ACC112 (cell line): ENCODE measurements around the gene DCPS.
"Not testable (repeated sequence)": the region's sequence is repeated elsewhere in the genome, so short reads cannot be mapped to it uniquely, and the experiment has no call there.

ENCODE experiments used
- H2AFZ ChIP-seq: fragments of 200-600 bp; sonication (generic); one replicate; pipeline ENCODE4 v1.6.0; 2017; ENCODE audit warnings: antibody characterized with exemption, low read length; ENCODE audit not compliant: unreplicated experiment
- H3K27ac ChIP-seq: fragments of 200-600 bp; sonication (generic); 2 replicates; pipeline ENCODE4 v1.5.1; 2014; ENCODE audit warnings: low read depth, mild to moderate bottlenecking, antibody characterized with exemption, low read length, moderate library complexity
- H3K27me3 ChIP-seq: fragments of 200-600 bp; sonication (generic); 2 replicates; pipeline ENCODE4 v1.6.1; 2014; ENCODE audit warnings: mild to moderate bottlenecking, antibody characterized with exemption, low read length, moderate library complexity, mixed read lengths; ENCODE audit not compliant: insufficient read depth
- H3K36me3 ChIP-seq: fragments of 200-600 bp; sonication (generic); 2 replicates; pipeline ENCODE4 v1.6.1; 2016; ENCODE audit warnings: mild to moderate bottlenecking, antibody characterized with exemption, low read length, moderate library complexity, mixed read lengths; ENCODE audit not compliant: insufficient read depth
- H3K4me1 ChIP-seq: fragments of 200-600 bp; sonication (generic); one replicate; pipeline ENCODE4 v1.6.1; 2016; ENCODE audit warnings: low read length, mixed read lengths; ENCODE audit not compliant: insufficient read depth, unreplicated experiment, control insufficient read depth
- H3K4me3 ChIP-seq: fragments of 200-600 bp; sonication (generic); 2 replicates; pipeline ENCODE4 v1.5.1; 2014; ENCODE audit warnings: mild to moderate bottlenecking, low read depth, low read length
- H3K79me2 ChIP-seq: fragments of 200-600 bp; sonication (generic); one replicate; pipeline ENCODE4 v1.6.0; 2016; ENCODE audit warnings: low read length; ENCODE audit not compliant: control insufficient read depth, unreplicated experiment, insufficient read depth

DCPS gene

DNA sequence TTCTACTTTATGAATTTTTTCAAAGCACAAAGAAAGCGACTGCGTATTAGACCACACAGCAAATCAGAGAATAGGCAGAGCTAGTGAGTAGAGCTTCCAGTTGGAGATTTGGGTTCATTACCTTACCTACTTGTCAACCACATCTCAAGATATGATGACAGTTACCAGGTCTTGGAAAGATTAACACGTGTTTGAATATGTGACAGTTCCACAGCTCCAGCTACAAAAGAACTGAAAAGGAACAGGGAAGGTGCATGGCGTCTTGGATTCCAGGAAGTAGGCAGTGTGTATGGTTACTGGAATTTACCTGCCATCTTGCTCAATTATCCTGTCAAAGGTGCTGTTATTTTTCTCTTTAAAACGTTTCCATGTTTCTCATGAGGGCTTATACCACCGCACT, 15.6 kb upstream of the DCPS start:
- H3K36me3 ChIP-seq = no peaks in the 10 kb centered on the region

GRCh38 chr11:126290887-126291286, 13.0 kb upstream of the DCPS start:
- Histone ChIP-seq H3K27me3 (no peaks in the 10 kb centered on the region), H2AFZ (no peak overlapping the region), H3K79me2 (peaks cover 4% of the 10 kb centered on the region), H3K27ac (no peak overlapping the region), H3K36me3 (peaks cover 5% of the 10 kb centered on the region; the same call in 1 of the 2 replicates), H3K4me1 (no peaks in the 10 kb centered on the region), H3K4me3 (no peak overlapping the region)

More for the DNA sequence above, 15.6 kb upstream of the DCPS start:
- no peaks in the 10 kb centered on the region for H3K4me1 ChIP-seq
- H2AFZ ChIP-seq = no peak overlapping the region
- H3K4me3 ChIP-seq = no peak overlapping the region
- H3K27ac ChIP-seq = no peak overlapping the region
- peaks cover 7% of the 10 kb centered on the region for H3K79me2 ChIP-seq
- no peaks in the 10 kb centered on the region for H3K27me3 ChIP-seq

DNA sequence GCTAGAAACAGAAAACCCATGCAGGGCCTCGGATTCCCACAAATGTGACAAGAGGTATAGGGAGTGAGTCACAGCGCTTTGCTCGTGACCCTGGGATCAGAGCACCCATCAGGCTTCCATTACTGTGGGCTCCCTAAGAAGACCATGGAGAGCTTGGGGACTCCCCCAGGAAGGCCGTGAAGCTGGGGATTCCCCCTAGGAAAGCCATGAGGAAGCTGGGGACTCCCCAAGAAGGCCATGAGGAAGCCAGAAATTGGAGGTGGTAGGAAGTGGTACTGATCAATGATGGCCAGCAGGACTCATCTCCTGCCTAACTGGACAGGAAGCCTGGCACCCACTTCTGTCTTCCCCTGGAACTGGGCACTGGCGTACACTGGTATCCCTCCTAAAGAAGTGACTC, 10.1 kb upstream of the DCPS start:
- Histone ChIP-seq H3K4me3 (no peak overlapping the region), H2AFZ (no peak overlapping the region), H3K36me3 (peaks cover 7% of the 10 kb centered on the region; the same call in 1 of the 2 replicates), H3K27ac (no peak overlapping the region), H3K27me3 (no peaks in the 10 kb centered on the region), H3K79me2 (no peaks in the 10 kb centered on the region), H3K4me1 (no peaks in the 10 kb centered on the region)

DNA sequence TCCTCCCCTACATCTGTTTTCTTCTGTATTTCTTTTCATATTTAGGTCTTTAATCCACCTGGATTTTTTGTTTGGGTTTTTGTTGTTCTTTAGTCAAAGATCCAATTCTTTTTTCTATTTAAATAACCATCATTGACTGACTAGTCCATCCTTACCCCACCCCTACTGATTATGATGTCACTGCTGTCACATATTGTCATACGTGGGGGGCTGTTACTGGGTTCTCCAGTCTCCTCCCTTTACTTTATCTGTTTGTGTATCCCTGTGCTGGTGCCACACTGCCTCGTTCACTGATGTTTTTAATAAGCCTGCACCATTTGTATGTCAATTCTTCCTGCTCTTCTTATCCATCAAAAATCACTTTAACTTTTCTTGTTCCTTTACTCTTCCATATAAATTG, 6.9 kb upstream of the DCPS start:
- H3K36me3 ChIP-seq = peaks cover 7% of the 10 kb centered on the region; the same call in 1 of the 2 replicates
- H2AFZ ChIP-seq = no peak overlapping the region
- H3K4me1 ChIP-seq = no peaks in the 10 kb centered on the region
- H3K27me3 ChIP-seq = no peaks in the 10 kb centered on the region
- H3K79me2 ChIP-seq = peaks cover 7% of the 10 kb centered on the region
- H3K27ac ChIP-seq = no peak overlapping the region
- no peak overlapping the region for H3K4me3 ChIP-seq

GRCh38 chr11:126304457-126305075, 706 bp downstream of the DCPS start:
- Histone ChIP-seq H3K4me3 (peak overlapping the region; percentile 89), H2AFZ (peak overlapping the region; percentile 87), H3K79me2 (peaks cover 18% of the 10 kb centered on the region), H3K27ac (peak overlapping the region; percentile 81; the same call in 1 of the 2 replicates), H3K36me3 (0 out of 2 replicates have a peak, but pooled peaks cover 2% of the 10 kb centered on the region), H3K4me1 (no peaks in the 10 kb centered on the region), H3K27me3 (no peaks in the 10 kb centered on the region)

DNA sequence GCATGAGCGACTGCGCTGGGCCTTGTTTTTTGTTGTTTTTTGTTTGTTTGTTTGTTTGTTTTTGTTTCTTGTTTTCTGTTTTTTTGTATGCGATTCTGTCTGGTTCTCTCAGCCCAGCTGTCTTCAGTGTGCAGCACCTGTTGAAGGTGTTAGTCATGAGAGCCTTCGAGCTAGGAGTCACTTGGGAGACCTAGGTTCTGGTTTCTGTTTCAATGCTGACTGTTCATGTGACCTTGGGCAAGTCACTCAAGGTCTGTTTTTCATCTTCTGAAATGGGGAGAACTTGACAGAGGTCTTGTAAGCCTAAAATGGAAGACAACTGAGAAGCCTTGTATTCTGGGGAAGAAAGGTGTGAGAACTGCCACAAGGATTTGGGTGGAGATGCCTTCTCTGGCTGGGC, 1.8 kb downstream of the DCPS start:
- Histone ChIP-seq H3K36me3 (0 out of 2 replicates have a peak, but pooled peaks cover 2% of the 10 kb centered on the region), H3K27me3 (no peaks in the 10 kb centered on the region), H3K4me1 (no peaks in the 10 kb centered on the region), H2AFZ (no peak overlapping the region), H3K27ac (no peak overlapping the region), H3K79me2 (peaks cover 18% of the 10 kb centered on the region), H3K4me3 (no peak overlapping the region)

DNA sequence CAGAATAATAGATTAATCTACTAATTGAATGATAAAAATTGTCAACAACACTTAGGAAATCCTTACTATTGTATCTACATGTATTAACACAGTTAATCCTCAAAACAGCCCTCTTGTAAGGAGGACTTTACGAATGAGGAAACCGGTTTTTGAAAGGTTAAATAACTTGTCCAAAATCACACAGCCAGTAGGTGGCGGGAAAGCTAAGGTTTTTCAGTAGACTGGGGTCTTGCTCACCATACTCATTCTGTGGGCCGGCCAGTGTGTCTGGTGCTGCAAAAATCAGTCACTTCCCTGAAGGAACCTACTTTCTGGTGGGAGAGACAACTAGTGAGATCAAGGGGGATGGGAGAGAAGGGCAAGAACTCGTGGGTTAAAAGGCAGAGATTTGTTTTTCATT, 3.8 kb downstream of the DCPS start:
- Histone ChIP-seq H3K79me2 (peaks cover 9% of the 10 kb centered on the region), H3K36me3 (no peaks in the 10 kb centered on the region), H3K27me3 (no peaks in the 10 kb centered on the region), H3K27ac (no peak overlapping the region), H3K4me1 (no peaks in the 10 kb centered on the region), H3K4me3 (no peak overlapping the region), H2AFZ (no peak overlapping the region)

DNA sequence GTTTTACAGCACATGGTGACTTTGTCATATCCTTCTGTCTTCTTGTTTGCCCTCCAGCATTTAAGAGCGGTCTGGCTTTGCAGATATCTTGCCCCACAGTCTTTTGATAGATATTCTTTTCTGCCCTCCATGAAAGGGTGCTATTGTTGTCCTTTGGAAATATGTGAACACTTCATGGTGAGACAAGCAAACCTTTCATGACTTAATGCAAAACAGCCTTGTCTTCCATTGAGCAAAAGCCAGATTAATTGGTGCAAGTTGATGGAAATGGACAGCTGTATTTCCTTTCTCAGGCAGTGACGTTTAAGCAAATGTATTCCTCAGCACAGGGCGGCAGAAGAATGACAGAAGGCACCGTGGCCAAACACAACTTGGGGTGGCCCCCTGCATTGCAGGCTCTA, 4.4 kb downstream of the DCPS start:
- Histone ChIP-seq H3K4me3 (no peak overlapping the region), H3K27me3 (no peaks in the 10 kb centered on the region), H3K4me1 (no peaks in the 10 kb centered on the region), H2AFZ (no peak overlapping the region), H3K27ac (no peak overlapping the region), H3K36me3 (no peaks in the 10 kb centered on the region), H3K79me2 (peaks cover 4% of the 10 kb centered on the region)

DNA sequence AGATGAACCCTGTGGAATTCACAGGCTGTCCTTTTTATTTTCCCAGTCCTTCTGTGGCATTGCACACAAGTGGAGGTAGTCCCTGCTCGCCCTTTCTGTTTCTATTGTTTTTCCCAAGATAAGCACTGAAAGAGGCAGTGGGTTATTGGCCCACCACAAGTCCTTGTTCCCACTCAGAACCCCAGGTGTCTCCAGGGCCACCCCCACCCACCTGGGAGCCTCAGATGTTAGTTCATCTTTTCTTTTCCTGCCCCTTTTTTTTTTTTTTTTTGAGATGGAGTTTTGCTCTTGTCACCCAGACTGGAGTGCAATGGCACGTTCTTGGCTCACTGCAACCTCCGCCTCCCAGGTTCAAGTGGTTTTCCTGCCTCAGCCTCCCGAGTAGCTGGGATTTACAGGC, 4.9 kb downstream of the DCPS start:
- not testable (repeated sequence) for H3K27me3 ChIP-seq, H2AFZ ChIP-seq, H3K4me3 ChIP-seq, H3K36me3 ChIP-seq, H3K4me1 ChIP-seq, H3K79me2 ChIP-seq, H3K27ac ChIP-seq

- Histone ChIP-seq H2AFZ (no peak overlapping the region), H3K4me1 (no peaks in the 10 kb centered on the region), H3K27me3 (no peaks in the 10 kb centered on the region), H3K4me3 (no peak overlapping the region), H3K36me3 (0 out of 2 replicates have a peak, but pooled peaks cover 3% of the 10 kb centered on the region), H3K27ac (no peak overlapping the region), H3K79me2 (no peaks in the 10 kb centered on the region)
Observed at GRCh38 chr11:126310200-126310991, 6.5 kb downstream of the DCPS start.

GRCh38 chr11:126310992-126311310, 7.1 kb downstream of the DCPS start:
- H3K27ac ChIP-seq = no peak overlapping the region
- no peaks in the 10 kb centered on the region for H3K4me1 ChIP-seq
- H3K4me3 ChIP-seq = no peak overlapping the region
- 0 out of 2 replicates have a peak, but pooled peaks cover 3% of the 10 kb centered on the region for H3K36me3 ChIP-seq
- no peaks in the 10 kb centered on the region for H3K27me3 ChIP-seq
- no peak overlapping the region for H2AFZ ChIP-seq
- H3K79me2 ChIP-seq = no peaks in the 10 kb centered on the region
